CD4-positive, alpha-beta memory T cell (primary cell): ENCODE measurements around the gene GLYR1. TPM values are rescaled to one million over a fixed set of nuclear protein-coding genes. Genes with fewer than 3 reads are reported as not detected.

Experiments
- CTCF ChIA-PET: fragments of 350-600 bp; sonication (Branson Sonifier 250); formaldehyde crosslinking; loops from one replicate; lab custom pipeline; 2021; ENCODE audit warnings: inconsistent platforms; ENCODE audit not compliant: partially characterized antibody; lab: Charles Lee
- POLR2A ChIA-PET: fragments of 350-600 bp; sonication (Branson Sonifier 250); formaldehyde crosslinking; loops from one replicate; lab custom pipeline; 2021; ENCODE audit not compliant: partially characterized antibody; lab: Charles Lee
- DNase-seq, 5 donors: peaks; one replicate each; pipeline versions ENCODE4 v3.0.0 to v3.0.0-alpha.2; 2020 to 2022; ENCODE audit warnings: mixed read lengths in 1 of 5
- H3K27ac ChIP-seq: one replicate; pipeline ENCODE4 v1.7.0; 2013; ENCODE audit warnings: low read depth, low read length
- H3K27me3 ChIP-seq: 2 replicates; pipeline ENCODE4 v1.7.0; 2013; ENCODE audit warnings: mild to moderate bottlenecking, low read length, moderate library complexity; ENCODE audit not compliant: insufficient read depth
- H3K36me3 ChIP-seq: 2 replicates; pipeline ENCODE4 v1.7.0; 2013; ENCODE audit warnings: mild to moderate bottlenecking, low read length, moderate library complexity; ENCODE audit not compliant: insufficient read depth
- H3K4me1 ChIP-seq: 2 replicates; pipeline ENCODE4 v1.7.0; 2013; ENCODE audit warnings: mild to moderate bottlenecking, low read length, moderate library complexity; ENCODE audit not compliant: insufficient read depth
- H3K4me3 ChIP-seq, 2 donors: one replicate each; pipeline ENCODE4 v1.7.0; 2013; ENCODE audit warnings: low read length in 2 of 2, mild to moderate bottlenecking in 1 of 2
- H3K9me3 ChIP-seq, 2 donors: one replicate each; pipeline ENCODE4 v1.7.0; 2013; ENCODE audit warnings: low read length in 2 of 2, control low read depth in 1 of 2; ENCODE audit not compliant: control insufficient read depth in 1 of 2
- H3K27ac Mint-ChIP-seq, 7 donors: one replicate each; pipeline ENCODE4 v1.8.0; 2020 to 2021; ENCODE audit warnings: mixed read lengths in 7 of 7, mild to moderate bottlenecking in 6 of 7, inconsistent platforms in 3 of 7, moderate library complexity in 3 of 7
- H3K27me3 Mint-ChIP-seq, 2 donors: one replicate each; pipeline ENCODE4 v1.8.0; 2020 to 2021; ENCODE audit warnings: mixed read lengths in 2 of 2
- H3K36me3 Mint-ChIP-seq, 2 donors: one replicate each; pipeline ENCODE4 v1.8.0; 2020 to 2021; ENCODE audit warnings: mixed read lengths in 2 of 2, inconsistent platforms in 1 of 2, mild to moderate bottlenecking in 1 of 2
- H3K4me1 Mint-ChIP-seq, 4 donors: one replicate each; pipeline ENCODE4 v1.8.0; 2020 to 2021; ENCODE audit warnings: mixed read lengths in 4 of 4, mild to moderate bottlenecking in 1 of 4
- H3K4me3 Mint-ChIP-seq, 8 donors: one replicate each; pipeline ENCODE4 v1.8.0; 2020 to 2021; ENCODE audit warnings: mixed read lengths in 8 of 8, mild to moderate bottlenecking in 7 of 8, moderate library complexity in 6 of 8, inconsistent platforms in 3 of 8
- H3K9me3 Mint-ChIP-seq, 8 donors: one replicate each; pipeline ENCODE4 v1.8.0; 2020 to 2021; ENCODE audit warnings: mixed read lengths in 8 of 8, mild to moderate bottlenecking in 5 of 8, inconsistent platforms in 3 of 8, moderate library complexity in 1 of 8
- intact Hi-C: fragments of 100-400 bp; cut with micrococcal nuclease; formaldehyde crosslinking; loops from one replicate; pipeline ENCODE4 v1.15.1; 2023
- polyA plus RNA-seq, 2 donors: library from polyadenylated mRNA; unstranded; fragments of 300-500 nt; fragmentation: Illumina TruSeq; gene quantifications; one replicate each; pipeline ENCODE4 v1.2.3, GENCODE V29; 2021
- total RNA-seq, 2 experiments: library from RNA; stranded (reverse); gene quantifications; one replicate each; pipeline ENCODE4 v1.2.3, GENCODE V29; 2021

The GLYR1 gene
- total and polyA plus RNA-seq, 4 experiments from 2014 or later = 22.8 to 121 (median 81.0) TPM

GRCh38 chr16:4768549-4769305 is 78.4 kb downstream of the GLYR1 start:
- H3K36me3 Mint-ChIP-seq = peaks cover 0 to 15% of the 10 kb centered on the region in 2 donors
- peak overlapping the region; percentile 92 to 98 (median 96) for H3K27ac Mint-ChIP-seq
- intact Hi-C loops = loop anchor here (1.0 kb wide), 2 partner anchors 35 to 79 kb away; partner anchors contain the start of genes GLYR1 and UBN1
- peaks cover 3% of the 10 kb centered on the region for H3K36me3 ChIP-seq
- peak overlapping the region; percentile 59 for H3K27ac ChIP-seq
- H3K27me3 Mint-ChIP-seq = no peaks in the 10 kb centered on the region
- ChIA-PET POLR2A (interaction anchor here (0.6 to 5.0 kb wide), 15 partner anchors 9 to 461 kb away, joined by 3 to 72 read pairs (median 5); partner anchors contain the start of genes ANKS3, CORO7, DNAAF8 and GLYR1), CTCF (interaction anchor here (1.0 kb wide), 1 partner anchor 118 kb away, joined by 3 read pairs; no protein-coding TSS in a partner anchor)
- H3K9me3 ChIP-seq = no peaks in the 10 kb centered on the region
- peaks cover 32% of the 10 kb centered on the region for H3K4me1 ChIP-seq
- peaks cover 0 to 2% (median 0%) of the 10 kb centered on the region in 8 donors for H3K9me3 Mint-ChIP-seq
- DNase-seq = peak; percentile 71 to 78 (median 76)
- peak overlapping the region; percentile 92 to 94 (median 94) for H3K4me3 Mint-ChIP-seq
- no peaks in the 10 kb centered on the region for H3K27me3 ChIP-seq
- peaks cover 16 to 46% (median 35%) of the 10 kb centered on the region in 4 donors for H3K4me1 Mint-ChIP-seq
- H3K4me3 ChIP-seq = peak overlapping the region; percentile 85 to 96

- Histone ChIP-seq H3K27ac (peak overlapping the region; percentile 59), H3K27me3 (no peaks in the 10 kb centered on the region), H3K36me3 (peaks cover 8% of the 10 kb centered on the region), H3K4me1 (peaks cover 32% of the 10 kb centered on the region), H3K9me3 (no peaks in the 10 kb centered on the region), H3K4me3 (peak overlapping the region; percentile 85 to 96)
- H3K4me3 Mint-ChIP-seq = peak overlapping the region; percentile 92 to 94 (median 94)
- H3K9me3 Mint-ChIP-seq = peaks cover 0 to 2% (median 0%) of the 10 kb centered on the region in 8 donors
- intact Hi-C loops = loop anchor here (1.0 to 2.0 kb wide), 5 partner anchors 34 to 152 kb away; partner anchors contain the start of genes ANKS3, DNAAF8, GLYR1 and MGRN1
- POLR2A ChIA-PET = interaction anchor here (0.7 to 5.0 kb wide), 14 partner anchors 10 to 460 kb away, joined by 3 to 72 read pairs (median 6); partner anchors contain the start of genes ANKS3, CORO7, DNAAF8 and GLYR1
- peaks cover 0 to 20% of the 10 kb centered on the region in 2 donors for H3K36me3 Mint-ChIP-seq
- CTCF ChIA-PET = interaction anchor here (1.0 kb wide), 1 partner anchor 118 kb away, joined by 3 read pairs; no protein-coding TSS in a partner anchor
- H3K4me1 Mint-ChIP-seq = peaks cover 16 to 47% (median 35%) of the 10 kb centered on the region in 4 donors
- peak in 1 of 5 donors; percentile 8 for DNase-seq
- H3K27me3 Mint-ChIP-seq = no peaks in the 10 kb centered on the region
- H3K27ac Mint-ChIP-seq = peak overlapping the region; percentile 92 to 98 (median 96)
Measured at GRCh38 chr16:4767872-4768548, 79.1 kb downstream of the GLYR1 start.

DNA sequence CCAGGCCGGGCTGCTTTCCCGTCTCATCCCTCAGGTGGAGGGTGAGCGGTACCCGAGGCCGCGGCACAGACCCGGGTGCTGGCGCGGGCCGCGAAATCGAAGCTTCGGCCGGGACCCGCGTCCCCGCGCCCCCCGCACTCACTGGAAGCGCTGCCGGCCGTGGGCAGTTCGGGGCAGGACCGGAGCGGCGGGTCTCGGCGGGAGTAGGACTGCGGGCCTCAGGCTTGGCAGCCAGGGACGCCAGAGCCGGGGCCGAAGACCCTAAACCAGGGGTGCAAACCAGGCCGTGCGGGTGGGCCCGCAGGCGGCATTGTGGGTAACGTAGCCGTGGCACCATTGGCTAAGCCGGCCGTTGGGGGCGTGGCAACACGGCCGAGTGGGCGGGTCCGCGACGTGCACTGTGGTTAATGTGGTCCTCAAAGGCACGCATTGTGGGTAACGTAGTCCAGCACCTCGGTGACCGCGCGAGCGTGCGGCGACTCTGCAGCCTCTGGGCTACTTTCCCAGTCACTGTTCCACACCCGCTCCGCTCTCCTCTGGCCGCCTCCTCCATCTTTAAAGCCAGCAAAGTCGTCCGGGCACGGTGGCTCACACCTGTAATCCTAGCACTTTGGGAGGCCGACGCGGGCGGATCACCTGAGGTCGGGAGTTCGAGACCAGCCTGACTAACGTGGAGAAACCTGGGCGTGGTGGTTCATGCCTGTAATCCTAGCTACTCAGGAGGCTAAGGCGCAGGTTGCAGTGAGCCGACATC is 80.0 kb downstream of the GLYR1 start, which contains the start of gene ZNF500:
Gene ZNF500, minus strand, starts transcription at position 288 of the 754 bp plus-strand sequence. CDS start 1,184 bp downstream, outside the sequence.
- Mint-ChIP-seq H3K4me1 (peaks cover 16 to 50% (median 35%) of the 10 kb centered on the region in 4 donors), H3K36me3 (peaks cover 0 to 28% of the 10 kb centered on the region in 2 donors), H3K9me3 (peaks cover 0 to 2% (median 0%) of the 10 kb centered on the region in 8 donors), H3K4me3 (peak within 1 kb of the TSS; percentile 92 to 95 (median 94)), H3K27ac (peak within 1 kb of the TSS; percentile 89 to 98 (median 94)), H3K27me3 (no peaks in the 10 kb centered on the region)
- Histone ChIP-seq H3K27me3 (no peaks in the 10 kb centered on the region), H3K4me3 (peak within 1 kb of the TSS; percentile 94 to 96), H3K36me3 (peaks cover 9% of the 10 kb centered on the region), H3K9me3 (no peaks in the 10 kb centered on the region), H3K27ac (peak within 1 kb of the TSS; percentile 79), H3K4me1 (peaks cover 32% of the 10 kb centered on the region)
- peak; percentile 90 to 93 (median 93) for DNase-seq
- ChIA-PET CTCF (interaction anchor here (0.5 kb wide), 1 partner anchor 19 kb away, joined by 3 read pairs; no protein-coding TSS in a partner anchor), POLR2A (interaction anchor here (0.6 to 5.0 kb wide), 13 partner anchors 19 to 291 kb away, joined by 3 to 72 read pairs (median 5); partner anchors contain the start of genes ANKS3, DNAAF8, GLYR1 and HMOX2)
- intact Hi-C loops = loop anchor here (1.0 to 2.0 kb wide), 3 partner anchors 33 to 151 kb away; partner anchors contain the start of genes ANKS3, DNAAF8 and MGRN1

DNA sequence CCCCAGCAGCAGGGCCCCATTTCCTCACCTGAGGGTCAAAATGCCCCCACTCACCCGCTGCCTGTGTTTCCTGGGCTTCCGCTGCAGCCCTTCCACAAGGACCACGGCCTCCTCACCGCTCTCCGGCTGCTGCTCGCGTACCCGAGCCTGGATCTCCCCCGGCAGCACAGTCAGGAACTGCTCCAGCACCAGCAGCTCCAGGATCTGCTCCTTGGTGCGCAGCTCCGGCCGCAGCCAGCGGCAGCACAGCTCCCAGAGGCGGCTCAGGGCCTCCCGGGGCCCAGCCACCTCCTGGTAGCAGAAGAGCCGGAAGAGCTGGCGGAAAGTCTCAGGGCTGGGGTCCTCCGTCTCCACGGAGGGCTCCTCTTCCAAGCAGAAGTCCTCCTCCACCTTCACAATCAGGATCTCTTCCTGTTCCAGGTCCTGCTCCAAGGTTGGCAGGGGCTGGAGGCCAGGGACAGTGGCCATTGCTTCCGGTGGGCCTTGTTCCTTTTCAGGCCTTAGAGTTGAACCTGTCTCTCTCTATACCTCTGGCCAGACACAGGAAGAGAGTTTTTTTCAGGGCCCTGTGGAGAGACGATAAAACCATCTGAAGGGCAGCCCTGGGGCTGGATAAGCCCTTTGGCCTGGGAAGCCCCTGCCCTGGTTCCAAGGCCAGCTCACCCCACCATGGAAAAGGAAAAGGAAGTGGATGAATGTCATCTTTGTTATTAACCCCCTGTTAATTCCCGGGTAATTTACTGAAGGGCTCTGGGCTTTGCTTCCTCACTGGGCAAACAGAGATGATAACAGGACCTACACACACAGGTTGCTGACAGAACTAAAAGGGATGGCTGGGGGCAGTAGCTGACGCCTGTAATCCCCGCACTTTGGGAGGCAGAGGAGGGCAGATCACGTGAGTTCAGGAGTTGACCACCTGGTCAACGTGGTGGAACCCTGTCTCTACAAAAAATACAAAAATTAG is 81.3 kb downstream of the GLYR1 start:
- CTCF ChIA-PET = no interaction called here
- peaks cover 15% of the 10 kb centered on the region for H3K36me3 ChIP-seq
- no peak for DNase-seq
- H3K9me3 ChIP-seq = no peaks in the 10 kb centered on the region
- Mint-ChIP-seq H3K36me3 (peaks cover 0 to 34% of the 10 kb centered on the region in 2 donors), H3K4me1 (peaks cover 16 to 50% (median 35%) of the 10 kb centered on the region in 4 donors), H3K27me3 (no peaks in the 10 kb centered on the region), H3K4me3 (peak overlapping the region; percentile 83 to 94 (median 86)), H3K27ac (peak overlapping the region; percentile 68 to 92 (median 89)), H3K9me3 (peaks cover 0 to 2% (median 0%) of the 10 kb centered on the region in 8 donors)
- POLR2A ChIA-PET = interaction anchor here (0.6 to 5.0 kb wide), 10 partner anchors 32 to 686 kb away, joined by 3 to 72 read pairs (median 8); partner anchors contain the start of genes ANKS3, DNAAF8, GLYR1 and HMOX2
- peak overlapping the region; percentile 79 for H3K27ac ChIP-seq
- intact Hi-C loops = loop anchor here (2.0 kb wide), 1 partner anchor 141 kb away; the partner anchor contains the start of gene MGRN1
- no peaks in the 10 kb centered on the region for H3K27me3 ChIP-seq
- H3K4me1 ChIP-seq = peaks cover 32% of the 10 kb centered on the region
- H3K4me3 ChIP-seq = peak overlapping the region; percentile 39 to 94

- POLR2A ChIA-PET = interaction anchor here (1.6 kb wide), 1 partner anchor 39 kb away, joined by 4 read pairs; the partner anchor contains the start of gene ROGDI
- Histone ChIP-seq H3K27ac (no peak overlapping the region), H3K4me3 (no peak overlapping the region), H3K36me3 (peaks cover 29% of the 10 kb centered on the region), H3K27me3 (no peaks in the 10 kb centered on the region), H3K4me1 (peaks cover 29% of the 10 kb centered on the region), H3K9me3 (no peaks in the 10 kb centered on the region)
- intact Hi-C loops = no loop called here
- DNase-seq = no peak
- H3K9me3 Mint-ChIP-seq = no peaks in the 10 kb centered on the region
- peaks cover 7 to 50% of the 10 kb centered on the region in 2 donors for H3K36me3 Mint-ChIP-seq
- CTCF ChIA-PET = interaction anchor here (0.5 to 0.7 kb wide), 2 partner anchors 16 to 127 kb away, joined by 3 read pairs; no protein-coding TSS in a partner anchor
- H3K4me3 Mint-ChIP-seq = peak overlapping the region in 1 of 8 donors; percentile 31
- H3K27ac Mint-ChIP-seq = peak overlapping the region in 1 of 7 donors; percentile 60
- no peaks in the 10 kb centered on the region for H3K27me3 Mint-ChIP-seq
- peaks cover 13 to 41% (median 25%) of the 10 kb centered on the region in 4 donors for H3K4me1 Mint-ChIP-seq
Measured at GRCh38 chr16:4763791-4764190, 83.3 kb downstream of the GLYR1 start.
